ENCODE data around the gene FAM120A.
A peak's percentile ranks its signal among the peaks of the same experiment; 100 is the strongest.

FAM120A gene

GRCh38 chr9:93447655-93448054 lies 3.8 kb upstream of the FAM120A start:
- DNase-seq, result no peak

- peak; percentile 32 for DNase-seq
Observed at GRCh38 chr9:93451849-93452709, 594 bp downstream of the FAM120A start.

- no peak for DNase-seq
Observed at GRCh38 chr9:93452710-93453046, 1.2 kb downstream of the FAM120A start.

- DNase-seq, result peak; percentile 86
Observed at GRCh38 chr9:93453047-93453914, 1.8 kb downstream of the FAM120A start, which contains the start of gene FAM120AOS. Gene FAM120AOS, minus strand, starts transcription at chr9:93453581. Its CDS starts 872 bp downstream, at chr9:93452709.

- DNase-seq, result no peak
Observed at GRCh38 chr9:93456022-93456421, 4.5 kb downstream of the FAM120A start.

GRCh38 chr9:93456504-93456903 lies 5.0 kb downstream of the FAM120A start:
- peak; percentile 33 for DNase-seq

GRCh38 chr9:93457006-93457405 lies 5.5 kb downstream of the FAM120A start:
- no peak for DNase-seq

- no peak for DNase-seq
Observed at GRCh38 chr9:93458712-93459111, 7.2 kb downstream of the FAM120A start.

- DNase-seq, result no peak
Observed at GRCh38 chr9:93459432-93459847, 8.0 kb downstream of the FAM120A start.

- DNase-seq, result no peak
Observed at GRCh38 chr9:93460689-93461413, 9.4 kb downstream of the FAM120A start.

- no peak for DNase-seq
Observed at GRCh38 chr9:93461414-93461743, 9.9 kb downstream of the FAM120A start.

GRCh38 chr9:93461821-93462220 lies 10.3 kb downstream of the FAM120A start:
- DNase-seq, result no peak

GRCh38 chr9:93463638-93464248 lies 12.3 kb downstream of the FAM120A start:
- DNase-seq, result no peak

GRCh38 chr9:93464395-93464794 lies 12.9 kb downstream of the FAM120A start:
- DNase-seq, result no peak

GRCh38 chr9:93464876-93465275 lies 13.4 kb downstream of the FAM120A start:
- DNase-seq, result no peak

- DNase-seq, result no peak
Observed at GRCh38 chr9:93465855-93466254, 14.4 kb downstream of the FAM120A start.

GRCh38 chr9:93466416-93467061 lies 15.1 kb downstream of the FAM120A start:
- DNase-seq, result no peak

- DNase-seq, result no peak
Observed at GRCh38 chr9:93467062-93467416, 15.6 kb downstream of the FAM120A start.

GRCh38 chr9:93467462-93467861 lies 16.0 kb downstream of the FAM120A start:
- DNase-seq, result no peak

- DNase-seq, result no peak
Observed at GRCh38 chr9:93468763-93469456, 17.4 kb downstream of the FAM120A start.

- no peak for DNase-seq
Observed at GRCh38 chr9:93470391-93470790, 18.9 kb downstream of the FAM120A start.

- DNase-seq, result no peak
Observed at GRCh38 chr9:93471124-93471523, 19.6 kb downstream of the FAM120A start.
